Measurements from ENCODE around the gene CSTB.

DNA sequence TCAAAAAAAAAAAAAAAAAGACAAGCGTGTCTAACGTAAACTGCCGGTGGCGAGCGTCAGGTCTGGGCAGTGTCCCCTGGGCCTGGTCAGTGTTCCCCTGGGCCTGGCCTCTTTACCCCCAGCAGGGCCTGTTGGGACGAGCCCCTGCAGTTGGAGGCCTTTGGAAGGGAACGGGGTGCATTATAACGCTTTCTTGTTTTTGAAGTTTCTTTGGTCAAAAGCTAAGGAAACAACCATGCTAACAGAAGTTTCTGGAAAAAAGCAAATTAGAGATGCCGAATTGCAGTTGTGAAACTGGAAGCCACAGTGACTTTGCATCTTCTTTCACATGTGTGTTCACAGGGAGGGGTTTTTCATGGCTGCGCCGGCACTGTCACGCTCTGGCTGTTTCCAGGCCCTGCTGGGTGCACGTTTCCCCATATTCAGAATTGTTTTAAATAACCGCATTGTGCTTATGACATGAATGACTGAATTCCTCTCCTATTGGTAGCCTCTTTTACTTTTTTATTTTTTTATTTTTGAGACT lies 29.2 kb upstream of the CSTB start:
- no peak for TF ChIP-seq CTCF (IDR thresholded peaks at IDR 0.05)
- TF ChIP-seq POLR2A (IDR thresholded peaks at IDR 0.05), result no peak

Data from adrenal gland (tissue), 5 donors.